SK-N-SH (cell line): ENCODE measurements around the gene TIMM17A.

ENCODE experiments used
- CHD2 ChIP-seq: fragments of 150-350 bp; IDR thresholded peaks from 2 replicates; pipeline ENCODE4 v1.6.1; 2018; ENCODE audit warnings: low read length; ENCODE audit not compliant: partially characterized antibody
- CTCF ChIP-seq: fragments of 200-600 bp; sonication (generic); IDR thresholded peaks from 2 replicates; pipeline ENCODE4 v1.6.1; 2017; ENCODE audit warnings: antibody characterized with exemption, mild to moderate bottlenecking, moderate library complexity
- EP300 ChIP-seq, 2 experiments: IDR thresholded peaks; 2 replicates each; pipeline versions ENCODE4 v1.4.0 to v1.6.1; 2012; ENCODE audit warnings: borderline replicate concordance in 1 of 2, low read depth in 1 of 2, low read length in 1 of 2
- EZH2phosphoT487 ChIP-seq: fragments of 200-600 bp; sonication (generic); IDR thresholded peaks from 2 replicates; pipeline ENCODE4 v1.6.1; 2017; ENCODE audit warnings: low read depth, mixed run types, mild to moderate bottlenecking, antibody characterized with exemption, moderate library complexity, borderline replicate concordance
- FOXJ3 ChIP-seq: sonication (generic); formaldehyde crosslinking; IDR thresholded peaks from 2 replicates; pipeline ENCODE4 v1.5.1; 2020; ENCODE audit warnings: mild to moderate bottlenecking, missing genetic modification reagents
- GATA2 ChIP-seq: sonication (generic); formaldehyde crosslinking; IDR thresholded peaks from 2 replicates; pipeline ENCODE4 v1.5.0; 2020; ENCODE audit warnings: mild to moderate bottlenecking, missing genetic modification reagents
- POLR2AphosphoS5 ChIP-seq: IDR thresholded peaks from 2 replicates; pipeline ENCODE4 v1.6.1; 2012; ENCODE audit warnings: low read depth, low read length
- REST ChIP-seq: IDR thresholded peaks from 2 replicates; pipeline ENCODE4 v1.6.1; 2012; ENCODE audit warnings: mild to moderate bottlenecking, low read depth, low read length, moderate library complexity
- SIN3A ChIP-seq: IDR thresholded peaks from 2 replicates; pipeline ENCODE4 v1.6.1; 2012; ENCODE audit warnings: low read depth, mild to moderate bottlenecking, low read length, moderate library complexity, borderline replicate concordance
- TAF1 ChIP-seq: IDR thresholded peaks from 2 replicates; pipeline ENCODE4 v1.6.1; 2012; ENCODE audit warnings: low read depth, mild to moderate bottlenecking, low read length, moderate library complexity, borderline replicate concordance
- TCF12 ChIP-seq: IDR thresholded peaks from 2 replicates; pipeline ENCODE4 v1.4.0; 2012
- YY1 ChIP-seq: IDR thresholded peaks from 2 replicates; pipeline ENCODE4 v1.4.0; 2012; ENCODE audit warnings: low read depth, mild to moderate bottlenecking
- ZBTB33 ChIP-seq: IDR thresholded peaks from 2 replicates; pipeline ENCODE4 v1.4.0; 2012; ENCODE audit warnings: low read depth, borderline replicate concordance

GRCh38 chr1:201916649-201917249 is 38.6 kb upstream of the TIMM17A start:
- no peak; the same call in 1 of the 2 replicates for TF ChIP-seq ZBTB33
- peak; percentile 79 for TF ChIP-seq TCF12
- TF ChIP-seq GATA2 (CRISPR knock-in tag), result peak; percentile 97
- peak; percentile 33; the same call in 1 of the 2 replicates for TF ChIP-seq SIN3A
- TF ChIP-seq CTCF, result 0 out of 2 replicates have a peak, but pooled peaks have one; percentile 14
- peak; percentile 38 to 70; a peak in 3 of 4 replicates for TF ChIP-seq EP300 (IDR thresholded peaks at IDR 0.05; ENCODE audit: borderline replicate concordance in 1 of 2, low read depth in 1 of 2, low read length in 1 of 2)
- TF ChIP-seq CHD2, result no peak
- TF ChIP-seq POLR2AphosphoS5, result peak; percentile 40; the same call in 1 of the 2 replicates
- no peak for TF ChIP-seq EZH2phosphoT487
- TF ChIP-seq YY1, result peak; percentile 78
- TF ChIP-seq TAF1, result no peak
- 0 out of 2 replicates have a peak, but pooled peaks have one; percentile 39 for TF ChIP-seq REST
- peak; percentile 89 for TF ChIP-seq FOXJ3 (CRISPR knock-in tag)
